PC-3 (cell line): Measurements from ENCODE around the gene IL13. TPM values are rescaled to one million over a fixed set of nuclear protein-coding genes. Genes with fewer than 3 reads are reported as not detected.

Experiments used
- ATAC-seq: fragments of 200-7000 bp; cut with Tn5 transposase; 2 replicates; pipeline ENCODE4 v1.9.1; 2020; ENCODE audit warnings: mild to moderate bottlenecking, moderate library complexity
- BruUV-seq: library from RNA; stranded (reverse); fragments of 400-500 nt; replicated peaks from 2 replicates; lab custom pipeline; 2021; lab: Mats Ljungman, UMichigan
- CTCF ChIA-PET: fragments of 300-600 bp; sonication (Branson Sonifier 250); formaldehyde crosslinking; loops from one replicate; lab custom pipeline; 2022; ENCODE audit warnings: antibody characterized with exemption; lab: Charles Lee
- POLR2A ChIA-PET: fragments of 300-600 bp; sonication (Branson Sonifier 250); formaldehyde crosslinking; loops from one replicate; lab custom pipeline; 2022; ENCODE audit warnings: antibody characterized with exemption; ENCODE audit not compliant: unreplicated experiment; lab: Charles Lee
- DNase-seq: peaks from one replicate; pipeline ENCODE4 v3.0.0-alpha.2; 2015
- H2AFZ ChIP-seq: fragments of 300-600 bp; sonication (generic); 2 replicates; pipeline ENCODE4 v1.6.0; 2016; ENCODE audit warnings: antibody characterized with exemption, low read length
- H3F3A ChIP-seq: fragments of 300-600 bp; sonication (generic); one replicate; pipeline ENCODE4 v1.6.0; 2017; ENCODE audit warnings: antibody characterized with exemption, low read length, control low read depth, mild to moderate bottlenecking; ENCODE audit not compliant: unreplicated experiment
- H3K27ac ChIP-seq: fragments of 300-600 bp; sonication (generic); 2 replicates; pipeline ENCODE4 v1.5.1; 2016; ENCODE audit warnings: mild to moderate bottlenecking, low read length
- H3K27me3 ChIP-seq: fragments of 300-600 bp; sonication (generic); 2 replicates; pipeline ENCODE4 v1.6.1; 2016; ENCODE audit warnings: low read length, mixed read lengths
- H3K36me3 ChIP-seq: fragments of 300-600 bp; sonication (generic); 2 replicates; pipeline ENCODE4 v1.6.1; 2016; ENCODE audit warnings: low read depth, mixed run types, low read length, mixed read lengths
- H3K4me1 ChIP-seq: fragments of 300-600 bp; sonication (generic); 2 replicates; pipeline ENCODE4 v1.5.1; 2016; ENCODE audit warnings: low read length; ENCODE audit not compliant: insufficient read depth
- H3K4me2 ChIP-seq: fragments of 300-600 bp; sonication (generic); 2 replicates; pipeline ENCODE4 v1.6.0; 2016; ENCODE audit warnings: low read length
- H3K4me3 ChIP-seq: fragments of 300-600 bp; sonication (generic); 2 replicates; pipeline ENCODE4 v1.5.1; 2016; ENCODE audit warnings: mild to moderate bottlenecking, low read length, mixed read lengths
- H3K79me2 ChIP-seq: fragments of 300-600 bp; sonication (generic); 2 replicates; pipeline ENCODE4 v1.6.1; 2017; ENCODE audit warnings: low read length, mixed read lengths
- H3K9ac ChIP-seq: fragments of 300-600 bp; sonication (generic); 2 replicates; pipeline ENCODE4 v1.6.0; 2016; ENCODE audit warnings: mild to moderate bottlenecking, low read length
- H3K9me2 ChIP-seq: fragments of 300-600 bp; sonication (generic); replicated peaks from 2 replicates; pipeline ENCODE4 v1.6.1; 2016; ENCODE audit warnings: mixed run types, low read length, mixed read lengths
- H3K9me3 ChIP-seq: fragments of 300-600 bp; sonication (generic); 2 replicates; pipeline ENCODE4 v1.6.1; 2016; ENCODE audit warnings: low read length, mixed read lengths
- H4K20me1 ChIP-seq: fragments of 300-600 bp; sonication (generic); 2 replicates; pipeline ENCODE4 v1.6.1; 2016; ENCODE audit warnings: low read length, mixed read lengths
- CTCF ChIP-seq: fragments of 300-600 bp; sonication (generic); conservative IDR thresholded peaks from 2 replicates; pipeline ENCODE4 v1.5.1; 2017; ENCODE audit warnings: antibody characterized with exemption, low read depth, mild to moderate bottlenecking, low read length
- EZH2 ChIP-seq: fragments of 300-600 bp; sonication (generic); IDR thresholded peaks from one replicate; pipeline ENCODE4 v1.6.1; 2017; ENCODE audit warnings: antibody characterized with exemption, mild to moderate bottlenecking, low read length; ENCODE audit not compliant: unreplicated experiment
- EZH2phosphoT487 ChIP-seq: fragments of 300-600 bp; sonication (generic); IDR thresholded peaks from 2 replicates; pipeline ENCODE4 v1.6.1; 2018; ENCODE audit warnings: mild to moderate bottlenecking, antibody characterized with exemption, low read length, borderline replicate concordance
- intact Hi-C: fragments of 100-400 bp; cut with micrococcal nuclease; formaldehyde crosslinking; loops from 2 replicates; pipeline ENCODE4 v1.9.0; 2023
- total RNA-seq: library from RNA; depleted of rRNA; stranded (reverse); fragments of >200 nt; gene quantifications from 2 replicates; pipeline ENCODE4 v1.2.3, GENCODE V29; 2014

IL13 gene
- total RNA-seq, 1 experiment from 2014 or later = not detected

- BruUV-seq = no TSS peak
- Histone ChIP-seq H3K27ac (no peak overlapping the region), H2AFZ (no peak overlapping the region), H3K9ac (no peak overlapping the region), H3K27me3 (no peaks in the 10 kb centered on the region), H3K9me3 (no peaks in the 10 kb centered on the region), H3K9me2 (no peaks in the 10 kb centered on the region), H3K4me3 (no peak overlapping the region), H3K36me3 (no peaks in the 10 kb centered on the region), H3F3A (no peaks in the 10 kb centered on the region), H3K4me2 (no peak overlapping the region), H3K79me2 (no peaks in the 10 kb centered on the region), H3K4me1 (no peaks in the 10 kb centered on the region), H4K20me1 (no peaks in the 10 kb centered on the region)
- DNase-seq (no peak), ATAC-seq (no peak)
- TF ChIP-seq EZH2phosphoT487 = no peak
- no peak for TF ChIP-seq EZH2
- no peak for TF ChIP-seq CTCF
- POLR2A ChIA-PET = no interaction called here
- intact Hi-C loops = no loop called here
- CTCF ChIA-PET = no interaction called here
Observed at GRCh38 chr5:132667309-132667708, 9.3 kb downstream of the IL13 start.

GRCh38 chr5:132667761-132668705 is 10.1 kb downstream of the IL13 start:
- intact Hi-C loops = no loop called here
- Histone ChIP-seq H2AFZ (no peak overlapping the region), H3K27ac (no peak overlapping the region), H3K4me3 (no peak overlapping the region), H3K36me3 (no peaks in the 10 kb centered on the region), H3K9ac (no peak overlapping the region), H3K79me2 (no peaks in the 10 kb centered on the region), H3K4me2 (no peak overlapping the region), H3F3A (no peaks in the 10 kb centered on the region), H4K20me1 (no peaks in the 10 kb centered on the region), H3K27me3 (no peaks in the 10 kb centered on the region), H3K9me3 (no peaks in the 10 kb centered on the region), H3K4me1 (no peaks in the 10 kb centered on the region), H3K9me2 (no peaks in the 10 kb centered on the region)
- CTCF ChIA-PET = no interaction called here
- no TSS peak for BruUV-seq
- no peak for DNase-seq
- POLR2A ChIA-PET = no interaction called here
- ATAC-seq = no peak
- TF ChIP-seq EZH2 = no peak
- TF ChIP-seq EZH2phosphoT487 = no peak

- H3K4me1 ChIP-seq = peaks cover 3% of the 10 kb centered on the region
- H3K4me2 ChIP-seq = no peak overlapping the region
- H3K9ac ChIP-seq = no peak overlapping the region
- H3F3A ChIP-seq = no peaks in the 10 kb centered on the region
- H3K9me2 ChIP-seq = no peaks in the 10 kb centered on the region
- no peak for TF ChIP-seq EZH2phosphoT487
- no peak for TF ChIP-seq EZH2
- no peak for TF ChIP-seq CTCF
- no TSS peak for BruUV-seq
- H2AFZ ChIP-seq = no peak overlapping the region
- ChIA-PET POLR2A (no interaction called here), CTCF (no interaction called here)
- ATAC-seq = no peak
- intact Hi-C loops = no loop called here
- H3K4me3 ChIP-seq = no peak overlapping the region
- no peaks in the 10 kb centered on the region for H3K79me2 ChIP-seq
- H3K9me3 ChIP-seq = no peaks in the 10 kb centered on the region
- H4K20me1 ChIP-seq = no peaks in the 10 kb centered on the region
- H3K27ac ChIP-seq = no peak overlapping the region
- DNase-seq = no peak
- no peaks in the 10 kb centered on the region for H3K27me3 ChIP-seq
- no peaks in the 10 kb centered on the region for H3K36me3 ChIP-seq
Observed at GRCh38 chr5:132668706-132669454, 10.9 kb downstream of the IL13 start.
